NB4 (cell line): ENCODE results near the gene SLC15A3.

Source experiments
- DNase-seq: peaks from one replicate; pipeline ENCODE4 v3.0.0; 2010; ENCODE audit warnings: low read depth
- H3K4me3 ChIP-seq: one replicate; pipeline ENCODE4 v1.5.1; 2011; ENCODE audit warnings: mild to moderate bottlenecking, low read depth, low read length, moderate library complexity
- MYC ChIP-seq: IDR thresholded peaks from 2 replicates; pipeline ENCODE4 v1.6.1; 2011; ENCODE audit warnings: low read depth, low read length
- POLR2A ChIP-seq: IDR thresholded peaks from 2 replicates; pipeline ENCODE4 v1.6.1; 2011; ENCODE audit warnings: mild to moderate bottlenecking; ENCODE audit not compliant: insufficient read length; ENCODE audit errors: extremely low read depth
- TF ChIP-seq, protein P1 (sequence below): IDR thresholded peaks from one replicate; pipeline ENCODE4 v1.5.1; 2012; ENCODE audit warnings: low read depth, low read length
- TF ChIP-seq, protein P2 (sequence below): IDR thresholded peaks from 2 replicates; pipeline ENCODE4 v1.6.1; 2011; ENCODE audit warnings: low read depth, low read length

SLC15A3 gene

DNA sequence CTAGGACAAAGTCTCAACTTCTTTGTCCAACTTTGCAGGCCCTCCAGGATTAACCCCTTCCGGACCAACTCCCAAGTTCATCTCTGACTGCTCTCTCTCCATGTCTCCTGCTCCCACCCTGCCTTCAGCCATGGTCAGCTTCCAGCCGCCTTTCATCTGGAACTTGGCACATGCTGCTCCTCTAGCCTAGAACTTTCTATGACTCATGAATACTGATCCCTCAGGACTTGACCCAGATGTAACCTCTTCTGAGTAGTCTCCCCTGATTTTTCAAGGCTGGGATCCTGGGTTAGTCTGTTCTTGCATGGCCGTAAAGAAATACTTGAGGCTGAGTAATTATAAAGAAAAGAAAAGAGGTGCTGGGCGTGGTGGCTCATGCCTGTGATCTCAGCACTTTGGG, 5.2 kb upstream of the SLC15A3 start:
- H3K4me3 ChIP-seq = no peak overlapping the region
- no peak for TF ChIP-seq MYC
- no peak for TF ChIP-seq POLR2A
- TF ChIP-seq, protein P1, sequence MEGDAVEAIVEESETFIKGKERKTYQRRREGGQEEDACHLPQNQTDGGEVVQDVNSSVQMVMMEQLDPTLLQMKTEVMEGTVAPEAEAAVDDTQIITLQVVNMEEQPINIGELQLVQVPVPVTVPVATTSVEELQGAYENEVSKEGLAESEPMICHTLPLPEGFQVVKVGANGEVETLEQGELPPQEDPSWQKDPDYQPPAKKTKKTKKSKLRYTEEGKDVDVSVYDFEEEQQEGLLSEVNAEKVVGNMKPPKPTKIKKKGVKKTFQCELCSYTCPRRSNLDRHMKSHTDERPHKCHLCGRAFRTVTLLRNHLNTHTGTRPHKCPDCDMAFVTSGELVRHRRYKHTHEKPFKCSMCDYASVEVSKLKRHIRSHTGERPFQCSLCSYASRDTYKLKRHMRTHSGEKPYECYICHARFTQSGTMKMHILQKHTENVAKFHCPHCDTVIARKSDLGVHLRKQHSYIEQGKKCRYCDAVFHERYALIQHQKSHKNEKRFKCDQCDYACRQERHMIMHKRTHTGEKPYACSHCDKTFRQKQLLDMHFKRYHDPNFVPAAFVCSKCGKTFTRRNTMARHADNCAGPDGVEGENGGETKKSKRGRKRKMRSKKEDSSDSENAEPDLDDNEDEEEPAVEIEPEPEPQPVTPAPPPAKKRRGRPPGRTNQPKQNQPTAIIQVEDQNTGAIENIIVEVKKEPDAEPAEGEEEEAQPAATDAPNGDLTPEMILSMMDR = no peak
- no peak for DNase-seq

DNA sequence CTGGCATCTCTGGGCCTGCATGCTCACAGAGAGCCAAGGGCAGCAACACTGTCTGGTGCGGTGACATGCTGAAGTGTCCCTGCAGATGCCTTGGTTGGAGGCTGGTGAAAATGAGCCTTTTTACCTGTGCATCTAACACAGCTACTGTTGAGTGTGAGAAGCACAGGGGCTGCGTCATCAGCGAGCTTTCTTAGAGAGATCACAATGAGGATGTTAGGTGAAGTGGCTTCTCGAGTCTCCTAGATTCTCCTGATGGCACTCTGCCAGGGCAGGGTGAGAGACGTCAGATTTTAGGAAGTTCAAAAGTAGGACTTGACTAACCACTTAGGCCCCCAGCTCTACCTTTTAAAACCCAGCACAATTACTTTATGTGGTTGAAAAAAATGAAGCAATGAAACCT, 3.6 kb upstream of the SLC15A3 start:
- TF ChIP-seq, protein P2, sequence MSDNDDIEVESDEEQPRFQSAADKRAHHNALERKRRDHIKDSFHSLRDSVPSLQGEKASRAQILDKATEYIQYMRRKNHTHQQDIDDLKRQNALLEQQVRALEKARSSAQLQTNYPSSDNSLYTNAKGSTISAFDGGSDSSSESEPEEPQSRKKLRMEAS = no peak
- no peak for TF ChIP-seq MYC
- TF ChIP-seq POLR2A = no peak
- TF ChIP-seq, protein P1 = no peak
- no peak overlapping the region for H3K4me3 ChIP-seq
- DNase-seq = no peak

DNA sequence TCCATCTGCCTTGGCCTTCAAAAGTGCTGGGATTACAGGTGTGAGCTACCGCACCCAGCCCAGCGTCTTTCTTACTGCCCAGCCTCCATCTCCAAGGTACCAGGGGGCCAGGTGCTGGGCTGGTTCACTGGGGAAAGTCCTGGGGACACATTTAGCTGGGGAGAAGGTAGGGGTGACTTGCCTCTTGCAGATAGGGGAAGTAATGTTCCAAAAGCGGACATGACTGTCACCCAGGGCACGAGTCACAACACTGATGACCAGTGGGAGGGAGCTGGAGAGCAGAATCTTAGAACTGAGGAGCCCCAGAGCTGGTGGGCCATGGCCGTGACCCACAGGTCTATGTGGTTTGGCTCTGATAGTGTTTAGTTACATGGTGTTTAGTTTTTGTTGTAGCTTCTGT, 2.4 kb upstream of the SLC15A3 start:
- DNase-seq = peak; percentile 42
- no peak overlapping the region for H3K4me3 ChIP-seq
- TF ChIP-seq MYC = no peak

DNA sequence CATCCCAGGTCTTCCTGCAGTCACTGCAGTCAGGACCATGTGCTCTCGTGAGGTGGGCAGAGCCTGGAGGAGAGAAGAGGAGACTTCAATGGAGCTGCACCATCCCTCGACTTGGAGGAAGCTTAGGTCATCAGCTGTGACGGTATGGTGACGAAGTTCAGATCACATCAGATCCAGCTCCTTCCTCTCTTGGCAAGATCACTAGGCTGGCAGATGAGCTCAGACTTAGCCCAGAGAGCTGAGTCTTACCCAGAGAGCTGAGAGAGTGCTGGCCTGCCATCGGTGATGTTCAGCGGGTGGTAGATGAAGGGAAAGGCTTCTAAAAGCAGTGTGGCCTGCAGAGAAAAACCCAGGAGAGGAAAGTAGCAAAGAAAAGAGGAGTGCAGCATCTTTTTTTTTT, 1.8 kb upstream of the SLC15A3 start:
- no peak for DNase-seq
- TF ChIP-seq POLR2A (no peak), MYC (no peak)
- TF ChIP-seq, protein P2 = no peak
- TF ChIP-seq, protein P1 = no peak
- no peak overlapping the region for H3K4me3 ChIP-seq

DNA sequence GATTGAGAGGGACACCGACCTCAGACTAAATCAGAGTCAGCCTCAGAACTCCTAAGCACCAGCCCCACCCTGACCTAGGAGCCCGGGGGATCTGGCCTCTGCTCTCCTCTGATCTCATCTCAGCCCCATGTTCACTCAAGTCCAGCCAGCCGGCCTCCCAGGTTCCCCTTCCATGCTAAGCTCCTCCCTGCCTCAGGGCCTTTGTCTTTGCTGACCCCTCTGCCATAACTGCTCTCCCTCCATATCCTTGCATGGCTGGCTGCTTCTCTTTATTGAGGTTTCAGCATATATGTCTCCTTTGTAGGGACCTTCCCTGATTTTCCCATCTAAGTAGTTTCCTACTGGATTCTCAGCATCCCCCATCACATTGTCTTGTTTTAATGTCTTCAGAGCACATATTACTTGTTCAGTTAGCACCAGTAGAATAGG, 780 bp upstream of the SLC15A3 start:
- no peak for DNase-seq
- H3K4me3 ChIP-seq = peak overlapping the region; percentile 66
- TF ChIP-seq MYC (no peak), POLR2A (peak; percentile 2)

DNA sequence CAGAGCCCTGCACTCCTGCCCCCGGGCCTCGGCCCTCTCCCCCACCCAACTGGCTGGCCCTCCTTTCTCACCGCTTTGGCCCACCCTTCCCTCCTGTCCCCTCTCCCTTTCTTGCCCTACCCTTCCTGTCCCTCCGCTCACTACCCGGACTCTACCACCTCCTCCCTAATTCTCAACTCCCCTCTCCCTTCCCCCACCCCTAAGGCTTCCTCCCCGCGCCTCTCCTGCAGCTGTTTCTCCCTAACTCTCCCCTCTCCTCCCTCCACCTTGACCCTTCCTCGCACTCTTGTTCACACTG, 421 bp downstream of the SLC15A3 start:
- no peak for DNase-seq
- no peak overlapping the region for H3K4me3 ChIP-seq

DNA sequence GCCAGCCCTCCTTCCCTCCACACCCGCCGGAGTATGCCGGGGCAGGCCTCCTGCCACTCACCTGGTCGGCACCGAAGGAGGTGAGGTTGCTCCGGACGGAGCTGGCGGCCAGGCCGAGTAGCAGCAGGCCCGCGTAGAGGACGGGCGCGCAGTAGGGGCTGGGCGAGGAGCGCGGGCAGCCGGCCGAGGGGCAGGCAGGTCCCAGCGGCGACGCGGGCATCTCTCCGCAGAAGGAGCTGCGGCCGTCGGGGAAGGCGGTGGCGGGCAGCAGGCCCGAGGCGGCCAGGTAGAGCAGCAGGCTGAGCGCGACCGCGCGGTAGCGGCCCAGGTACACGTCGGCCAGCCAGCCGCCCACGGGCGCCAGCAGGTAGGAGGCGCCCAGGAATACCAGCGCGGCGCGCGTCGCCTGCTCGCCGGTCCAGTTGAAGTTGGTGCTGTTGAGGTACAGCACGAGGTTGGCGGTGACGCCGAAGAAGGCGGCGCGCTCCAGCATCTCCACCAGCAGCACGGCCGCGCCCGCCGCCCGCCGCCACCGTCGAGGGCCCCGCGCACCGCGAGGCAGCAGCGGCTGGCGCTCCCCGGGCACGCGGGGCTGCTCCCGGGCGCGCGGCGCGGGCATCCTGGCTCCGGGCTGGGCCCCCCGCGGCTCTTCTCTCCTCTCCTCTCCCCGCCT, 907 bp downstream of the SLC15A3 start:
- DNase-seq = no peak
- no peak overlapping the region for H3K4me3 ChIP-seq
- no peak for TF ChIP-seq POLR2A
- TF ChIP-seq, protein P2 = no peak
- no peak for TF ChIP-seq MYC
- TF ChIP-seq, protein P1 = no peak

More for the DNA sequence above, 421 bp downstream of the SLC15A3 start:
- TF ChIP-seq MYC (no peak), POLR2A (no peak)
- TF ChIP-seq, protein P1 = no peak
- TF ChIP-seq, protein P2 = no peak
